Breast epithelium (tissue), 3 donors: Measurements from ENCODE around the gene GAGE10.

Experiments
- POLR2AphosphoS5 ChIP-seq, 3 donors: sonication (generic); formaldehyde crosslinking; IDR thresholded peaks; one replicate each; pipeline ENCODE4 v1.6.1; 2017; ENCODE audit warnings: antibody characterized with exemption in 3 of 3
- TF ChIP-seq, protein P1 (sequence below), 3 donors: fragments of 450-650 bp; IDR thresholded peaks; one replicate each; pipeline ENCODE4 v1.5.1; 2016 to 2017; ENCODE audit warnings: antibody characterized with exemption in 3 of 3, mild to moderate bottlenecking in 3 of 3, moderate library complexity in 3 of 3

GRCh38 chrX:49286581-49286980, 16.9 kb upstream of the GAGE10 start:
- TF ChIP-seq, protein P1, sequence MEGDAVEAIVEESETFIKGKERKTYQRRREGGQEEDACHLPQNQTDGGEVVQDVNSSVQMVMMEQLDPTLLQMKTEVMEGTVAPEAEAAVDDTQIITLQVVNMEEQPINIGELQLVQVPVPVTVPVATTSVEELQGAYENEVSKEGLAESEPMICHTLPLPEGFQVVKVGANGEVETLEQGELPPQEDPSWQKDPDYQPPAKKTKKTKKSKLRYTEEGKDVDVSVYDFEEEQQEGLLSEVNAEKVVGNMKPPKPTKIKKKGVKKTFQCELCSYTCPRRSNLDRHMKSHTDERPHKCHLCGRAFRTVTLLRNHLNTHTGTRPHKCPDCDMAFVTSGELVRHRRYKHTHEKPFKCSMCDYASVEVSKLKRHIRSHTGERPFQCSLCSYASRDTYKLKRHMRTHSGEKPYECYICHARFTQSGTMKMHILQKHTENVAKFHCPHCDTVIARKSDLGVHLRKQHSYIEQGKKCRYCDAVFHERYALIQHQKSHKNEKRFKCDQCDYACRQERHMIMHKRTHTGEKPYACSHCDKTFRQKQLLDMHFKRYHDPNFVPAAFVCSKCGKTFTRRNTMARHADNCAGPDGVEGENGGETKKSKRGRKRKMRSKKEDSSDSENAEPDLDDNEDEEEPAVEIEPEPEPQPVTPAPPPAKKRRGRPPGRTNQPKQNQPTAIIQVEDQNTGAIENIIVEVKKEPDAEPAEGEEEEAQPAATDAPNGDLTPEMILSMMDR (IDR thresholded peaks at IDR 0.05) = no peak
- TF ChIP-seq POLR2AphosphoS5 (IDR thresholded peaks at IDR 0.05) = no peak
